Fibroblast of pulmonary artery (primary cell): ENCODE results near the gene TRAPPC12.

Experiments
- DNase-seq: peaks from one replicate; pipeline ENCODE4 v3.0.0-alpha.2; 2010; ENCODE audit warnings: low read depth
- H3K4me3 ChIP-seq: replicated peaks from 2 replicates; pipeline ENCODE4 v1.5.1; 2011; ENCODE audit warnings: low read depth, mild to moderate bottlenecking, control low read depth, low read length, moderate library complexity
- CTCF ChIP-seq: IDR thresholded peaks from 2 replicates; pipeline ENCODE4 v1.5.1; 2011; ENCODE audit warnings: mild to moderate bottlenecking, control low read depth, low read length, inconsistent platforms; ENCODE audit errors: missing control alignments

The TRAPPC12 gene

GRCh38 chr2:3462493-3463104 is 83.1 kb downstream of the TRAPPC12 start:
- TF ChIP-seq CTCF: no peak
- DNase-seq: no peak
- H3K4me3 ChIP-seq: no peak overlapping the region

GRCh38 chr2:3463186-3463835 is 83.8 kb downstream of the TRAPPC12 start:
- no peak overlapping the region for H3K4me3 ChIP-seq
- no peak for DNase-seq
- no peak for TF ChIP-seq CTCF

- TF ChIP-seq CTCF: no peak
- H3K4me3 ChIP-seq: no peak overlapping the region
- DNase-seq: no peak
Measured at GRCh38 chr2:3463944-3464343, 84.5 kb downstream of the TRAPPC12 start.

GRCh38 chr2:3464401-3465005 is 85.0 kb downstream of the TRAPPC12 start:
- H3K4me3 ChIP-seq: no peak overlapping the region
- no peak for DNase-seq
- TF ChIP-seq CTCF: no peak

- TF ChIP-seq CTCF: no peak
- no peak for DNase-seq
- H3K4me3 ChIP-seq: no peak overlapping the region
Measured at GRCh38 chr2:3465328-3465727, 85.8 kb downstream of the TRAPPC12 start.

- no peak overlapping the region for H3K4me3 ChIP-seq
- no peak for TF ChIP-seq CTCF
- DNase-seq: peak; percentile 96
Measured at GRCh38 chr2:3465844-3466481, 86.5 kb downstream of the TRAPPC12 start.
